Testis (tissue), 3 donors: ENCODE data around the gene G2E3. TPM values are rescaled to one million over a fixed set of nuclear protein-coding genes. Genes with fewer than 3 reads are reported as not detected.

Experiments
- DNase-seq: peaks from one replicate; pipeline ENCODE4 v3.0.0-alpha.2; 2019
- H3K27ac ChIP-seq, 2 donors: fragments of 200-600 bp; sonication (generic); one replicate each; pipeline ENCODE4 v1.5.1; 2019
- H3K27me3 ChIP-seq: fragments of 200-600 bp; sonication (generic); one replicate; pipeline ENCODE4 v1.5.1; 2019
- H3K36me3 ChIP-seq: fragments of 200-600 bp; sonication (generic); one replicate; pipeline ENCODE4 v1.5.1; 2017; ENCODE audit warnings: low read depth; ENCODE audit errors: missing control alignments
- H3K4me1 ChIP-seq: fragments of 200-600 bp; sonication (generic); one replicate; pipeline ENCODE4 v1.5.1; 2019
- H3K4me3 ChIP-seq, 2 donors: fragments of 200-600 bp; sonication (generic); one replicate each; pipeline ENCODE4 v1.5.1; 2017 to 2019
- H3K9me3 ChIP-seq: fragments of 200-600 bp; sonication (generic); one replicate; pipeline ENCODE4 v1.5.1; 2017
- CTCF ChIP-seq, 3 experiments: fragments of 450-650 bp in 2 of 3; fragments of 200-600 bp in 1 of 3; sonication (generic) in 1 of 3; IDR thresholded peaks; one replicate each; pipeline ENCODE4 v1.5.1; 2016 to 2019; ENCODE audit warnings: antibody characterized with exemption in 3 of 3, mild to moderate bottlenecking in 2 of 3, moderate library complexity in 1 of 3
- POLR2A ChIP-seq: fragments of 450-650 bp; IDR thresholded peaks from one replicate; pipeline ENCODE4 v1.6.1; 2017; ENCODE audit warnings: antibody characterized with exemption, mild to moderate bottlenecking, moderate library complexity
- WGBS, 2 donors: methylation state at CpG; one replicate each; pipeline ENCODE4 v1.1.5; 2018; 5-methylcytosine and 5-hydroxymethylcytosine counted together
- intact Hi-C: fragments of 100-400 bp; cut with DNase I; formaldehyde crosslinking; loops from one replicate; pipeline ENCODE4 v1.15.1; 2023; ENCODE audit warnings: low total_unique reads
- polyA plus RNA-seq: library from polyadenylated mRNA; stranded (reverse); fragments of 350-450 nt; fragmentation: Illumina TruSeq; extraction: RNeasy Lipid Tissue Mini Kit (QIAGEN cat#74804); gene quantifications from one replicate; pipeline ENCODE4 v1.2.3, GENCODE V29; 2014; ENCODE audit warnings: low read depth, low replicate concordance; ENCODE audit not compliant: insufficient read depth
- total RNA-seq, 2 donors: library from RNA; depleted of rRNA; stranded (reverse); fragments of >200 nt; gene quantifications; one replicate each; pipeline ENCODE4 v1.2.3, GENCODE V29; 2016

Gene G2E3
- total and polyA plus RNA-seq, 3 donors from 2014 or later, result 29.5 to 53.2 (median 42.7) TPM

DNA sequence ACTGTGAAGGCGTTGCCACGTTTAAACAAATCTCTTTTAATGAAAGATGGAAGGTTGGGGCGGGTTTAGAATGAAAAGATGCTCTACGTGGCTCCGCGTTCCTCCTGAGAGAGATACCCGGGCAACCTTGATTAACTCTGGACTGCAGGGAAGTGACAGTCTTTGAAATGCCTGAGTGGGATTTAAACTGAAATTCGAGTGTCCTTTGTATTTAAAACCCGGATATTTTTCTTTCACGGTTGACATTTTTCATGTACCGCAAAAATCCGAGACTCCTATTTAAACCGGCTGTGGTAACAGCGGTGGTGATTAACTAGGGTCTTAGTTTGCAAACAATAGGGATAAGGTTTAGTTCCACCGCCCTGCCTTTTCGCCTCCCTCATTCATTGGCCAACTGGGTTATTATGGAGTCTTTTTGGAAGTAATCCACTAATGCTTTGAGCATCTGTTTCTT lies 707 bp downstream of the G2E3 start:
- Histone ChIP-seq H3K9me3 (no peaks in the 10 kb centered on the region), H3K36me3 (no peaks in the 10 kb centered on the region), H3K4me3 (peak overlapping the region; percentile 74 to 90), H3K4me1 (no peaks in the 10 kb centered on the region), H3K27ac (peak overlapping the region; percentile 68 to 82), H3K27me3 (no peaks in the 10 kb centered on the region)
- 0% methylated on average over 16 of the region's 16 CpGs for WGBS, 2 donors
- intact Hi-C loops, result no loop called here
- TF ChIP-seq POLR2A (no peak), CTCF (IDR thresholded peaks at IDR 0.05) (no peak)
- DNase-seq, result no peak

DNA sequence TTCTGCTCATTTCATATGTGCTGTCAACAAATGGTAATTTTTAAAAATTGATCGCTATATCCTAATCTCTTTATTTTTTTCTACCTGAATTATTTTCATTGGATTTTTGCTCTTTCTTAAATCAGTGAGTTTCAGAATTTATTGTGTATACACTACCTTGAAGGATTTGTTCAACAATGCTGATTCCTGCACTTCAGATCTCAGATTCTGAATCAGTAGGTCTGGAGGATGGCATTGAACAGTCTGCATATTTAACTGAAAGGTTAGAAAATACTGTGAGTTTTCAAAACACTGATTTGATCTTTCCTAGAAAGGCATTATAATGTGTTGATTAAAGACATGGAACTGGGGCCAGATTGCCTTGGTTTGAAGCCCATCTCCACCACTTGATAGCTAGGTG lies 1.6 kb downstream of the G2E3 start:
- no peaks in the 10 kb centered on the region for H3K36me3 ChIP-seq
- no peaks in the 10 kb centered on the region for H3K9me3 ChIP-seq
- no peak for DNase-seq
- no peak overlapping the region for H3K27ac ChIP-seq
- H3K4me1 ChIP-seq, result no peaks in the 10 kb centered on the region
- 55 to 79% methylated on average over 1 of the region's 1 CpG for WGBS, 2 donors
- no peak for TF ChIP-seq CTCF (IDR thresholded peaks at IDR 0.05)
- TF ChIP-seq POLR2A, result no peak
- intact Hi-C loops, result no loop called here
- no peak overlapping the region for H3K4me3 ChIP-seq
- no peaks in the 10 kb centered on the region for H3K27me3 ChIP-seq

DNA sequence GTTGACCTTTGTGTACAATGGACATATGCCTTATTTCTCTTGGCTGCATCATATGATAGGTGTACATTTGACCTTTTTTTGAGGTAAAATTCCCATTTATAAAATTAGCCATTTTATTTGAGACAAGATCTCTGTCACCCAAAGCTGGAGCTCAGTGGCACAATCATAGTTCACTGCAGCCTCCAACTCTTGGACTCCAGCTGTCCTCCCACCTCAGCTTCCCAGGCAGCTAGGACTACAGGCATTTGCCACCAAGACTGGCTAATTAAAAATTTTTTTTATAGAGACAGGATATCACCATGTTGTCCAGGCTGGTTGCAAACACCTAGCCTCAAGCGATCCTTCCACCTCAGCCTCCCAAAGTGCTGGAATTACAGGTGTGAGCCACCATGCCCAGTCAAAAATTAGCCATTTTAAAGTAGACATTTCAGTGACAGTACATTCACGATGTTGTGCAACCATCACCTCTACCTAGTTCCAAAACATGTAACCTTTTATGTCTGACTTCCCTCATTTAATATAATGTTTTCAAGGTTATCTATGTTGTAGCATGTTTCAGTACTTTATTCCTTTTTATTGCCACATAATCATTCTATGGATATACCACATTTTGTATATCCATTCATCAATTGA lies 5.4 kb downstream of the G2E3 start:
- H3K4me3 ChIP-seq, result no peak overlapping the region
- no peak for TF ChIP-seq POLR2A
- TF ChIP-seq CTCF (IDR thresholded peaks at IDR 0.05), result no peak
- no peak for DNase-seq
- H3K27me3 ChIP-seq, result no peaks in the 10 kb centered on the region
- 95 to 98% methylated on average over 2 of the region's 2 CpGs for WGBS, 2 donors
- no peaks in the 10 kb centered on the region for H3K4me1 ChIP-seq
- H3K36me3 ChIP-seq, result no peaks in the 10 kb centered on the region
- intact Hi-C loops, result no loop called here
- no peak overlapping the region for H3K27ac ChIP-seq
- H3K9me3 ChIP-seq, result no peaks in the 10 kb centered on the region

DNA sequence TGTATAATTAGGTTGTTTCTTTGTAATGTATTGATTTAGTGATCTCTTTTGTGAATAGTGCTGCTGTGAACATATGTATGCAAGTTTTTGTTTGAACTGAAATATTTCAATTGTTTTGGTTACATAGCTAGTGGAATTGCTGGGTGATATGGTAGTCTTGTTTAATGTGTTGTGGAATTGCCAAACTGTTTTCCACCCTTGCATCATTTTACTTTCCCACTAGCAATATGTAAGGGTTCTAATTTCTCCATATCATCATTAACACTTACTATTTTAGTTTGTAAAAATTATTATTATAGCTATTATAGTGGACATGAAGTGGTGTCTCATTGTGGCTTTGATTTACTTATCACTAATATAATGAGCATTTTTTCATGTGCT lies 5.9 kb downstream of the G2E3 start:
- H3K4me1 ChIP-seq, result no peaks in the 10 kb centered on the region
- no peak for TF ChIP-seq POLR2A
- TF ChIP-seq CTCF (IDR thresholded peaks at IDR 0.05), result no peak
- H3K36me3 ChIP-seq, result no peaks in the 10 kb centered on the region
- H3K4me3 ChIP-seq, result no peak overlapping the region
- H3K27me3 ChIP-seq, result no peaks in the 10 kb centered on the region
- intact Hi-C loops, result no loop called here
- H3K27ac ChIP-seq, result no peak overlapping the region
- no peak for DNase-seq
- no peaks in the 10 kb centered on the region for H3K9me3 ChIP-seq

- whole genome bisulfite sequencing, 2 donors, result 74 to 82% methylated on average over 2 of the region's 2 CpGs
- intact Hi-C loops, result no loop called here
- DNase-seq, result no peak
- Histone ChIP-seq H3K27me3 (no peaks in the 10 kb centered on the region), H3K4me3 (no peak overlapping the region), H3K4me1 (no peaks in the 10 kb centered on the region), H3K36me3 (no peaks in the 10 kb centered on the region), H3K9me3 (no peaks in the 10 kb centered on the region), H3K27ac (no peak overlapping the region)
- TF ChIP-seq POLR2A, result no peak
- no peak for TF ChIP-seq CTCF (IDR thresholded peaks at IDR 0.05)
Measured at GRCh38 chr14:30569216-30569902, 10.4 kb downstream of the G2E3 start.
